Activated CD4-positive, alpha-beta T cell treated with anti-CD3 and anti-CD28 coated beads, Interleukin-2, amount 50 U/mL, for 16 hours (primary cell): Measurements from ENCODE around the gene SLN.

Experiments
- DNase-seq: peaks from one replicate; pipeline ENCODE4 v3.0.0-alpha.2; 2020

SLN gene

GRCh38 chr11:107682171-107682570 is 29.7 kb downstream of the SLN start:
- no peak for DNase-seq

- no peak for DNase-seq
Observed at GRCh38 chr11:107679255-107680024, 32.4 kb downstream of the SLN start.

GRCh38 chr11:107678632-107678971 is 33.3 kb downstream of the SLN start:
- no peak for DNase-seq

- no peak for DNase-seq
Observed at GRCh38 chr11:107677924-107678631, 33.8 kb downstream of the SLN start.

GRCh38 chr11:107676336-107677057 is 35.4 kb downstream of the SLN start:
- no peak for DNase-seq

- no peak for DNase-seq
Observed at GRCh38 chr11:107675902-107676301, 36.0 kb downstream of the SLN start.

- no peak for DNase-seq
Observed at GRCh38 chr11:107669893-107670601, 41.8 kb downstream of the SLN start.

- no peak for DNase-seq
Observed at GRCh38 chr11:107669191-107669740, 42.6 kb downstream of the SLN start.

- DNase-seq = no peak
Observed at GRCh38 chr11:107666911-107667613, 44.8 kb downstream of the SLN start.

- no peak for DNase-seq
Observed at GRCh38 chr11:107665018-107665417, 46.8 kb downstream of the SLN start.

- no peak for DNase-seq
Observed at GRCh38 chr11:107661656-107662055, 50.2 kb downstream of the SLN start.

GRCh38 chr11:107660066-107660465 is 51.8 kb downstream of the SLN start:
- DNase-seq = no peak

- DNase-seq = no peak
Observed at GRCh38 chr11:107659310-107659709, 52.5 kb downstream of the SLN start.
